IPS DF 6.9 (cell line): ENCODE measurements around the gene CCDC201.

Experiments used
- DNase-seq: peaks from one replicate; pipeline ENCODE4 v3.0.0-alpha.2; 2013; ENCODE audit warnings: low read depth, low spot score
- H3K27ac ChIP-seq: one replicate; pipeline ENCODE4 v1.5.1; 2013; ENCODE audit warnings: low read length, control low read depth
- H3K27me3 ChIP-seq: 2 replicates; pipeline ENCODE4 v1.6.1; 2013; ENCODE audit warnings: mild to moderate bottlenecking, low read length; ENCODE audit not compliant: control insufficient read depth, insufficient read depth
- H3K36me3 ChIP-seq: 2 replicates; pipeline ENCODE4 v1.6.1; 2013; ENCODE audit warnings: low read length; ENCODE audit not compliant: control insufficient read depth, insufficient read depth
- H3K4me1 ChIP-seq: 2 replicates; pipeline ENCODE4 v1.6.1; 2013; ENCODE audit warnings: low read length; ENCODE audit not compliant: control insufficient read depth, insufficient read depth
- H3K4me3 ChIP-seq: 2 replicates; pipeline ENCODE4 v1.5.1; 2013; ENCODE audit warnings: mild to moderate bottlenecking, low read length
- H3K9me3 ChIP-seq: 2 replicates; pipeline ENCODE4 v1.6.1; 2013; ENCODE audit warnings: low read length, inconsistent platforms; ENCODE audit not compliant: control insufficient read depth, insufficient read depth
- WGBS: extraction: QIAGEN DNeasy Blood & Tissue Kit; methylation state at CpG from one replicate; pipeline ENCODE4 v1.1.7; 2013; ENCODE audit warnings: mixed read lengths, missing lambda C conversion rate; ENCODE audit not compliant: insufficient read length, insufficient coverage; 5-methylcytosine and 5-hydroxymethylcytosine counted together

The CCDC201 gene

GRCh38 chr7:45873035-45873354 lies at the start of gene CCDC201:
CCDC201 (minus strand) TSS chr7:45873082; CDS start chr7:45873007, 75 bp downstream.
- no CpG with 5 or more reads among the region's 7 CpGs for WGBS
- Histone ChIP-seq H3K27ac (no peak within 1 kb of the TSS), H3K9me3 (no peaks in the 10 kb centered on the region), H3K36me3 (no peaks in the 10 kb centered on the region), H3K27me3 (no peaks in the 10 kb centered on the region), H3K4me3 (no peak within 1 kb of the TSS), H3K4me1 (no peaks in the 10 kb centered on the region)
- DNase-seq = no peak

- no CpG with 5 or more reads among the region's 36 CpGs for WGBS
- Histone ChIP-seq H3K27ac (no peak overlapping the region), H3K36me3 (no peaks in the 10 kb centered on the region), H3K9me3 (no peaks in the 10 kb centered on the region), H3K4me1 (peaks cover 4% of the 10 kb centered on the region; the same call in 1 of the 2 replicates), H3K4me3 (peak overlapping the region; percentile 65; the same call in 1 of the 2 replicates), H3K27me3 (peaks cover 27% of the 10 kb centered on the region)
- peak; percentile 66 for DNase-seq
These were observed 49.0 kb upstream of the CCDC201 start for GRCh38 chr7:45921699-45922519.

- Histone ChIP-seq H3K36me3 (no peaks in the 10 kb centered on the region), H3K9me3 (no peaks in the 10 kb centered on the region), H3K27ac (no peak overlapping the region), H3K4me3 (peak overlapping the region; percentile 65; the same call in 1 of the 2 replicates), H3K27me3 (peaks cover 27% of the 10 kb centered on the region), H3K4me1 (peaks cover 4% of the 10 kb centered on the region; the same call in 1 of the 2 replicates)
- DNase-seq = no peak
- no CpG with 5 or more reads among the region's 31 CpGs for WGBS
These were observed 48.5 kb upstream of the CCDC201 start for GRCh38 chr7:45921381-45921698.

GRCh38 chr7:45920502-45921380 lies 47.9 kb upstream of the CCDC201 start, which contains the start of gene IGFBP3:
IGFBP3 (minus strand) TSS chr7:45921272; CDS start chr7:45921140, 132 bp downstream.
- H3K4me1 ChIP-seq = peaks cover 4% of the 10 kb centered on the region; the same call in 1 of the 2 replicates
- DNase-seq = no peak
- H3K36me3 ChIP-seq = no peaks in the 10 kb centered on the region
- H3K27me3 ChIP-seq = peaks cover 27% of the 10 kb centered on the region
- no peaks in the 10 kb centered on the region for H3K9me3 ChIP-seq
- H3K27ac ChIP-seq = no peak within 1 kb of the TSS
- peak within 1 kb of the TSS; percentile 65 for H3K4me3 ChIP-seq
- no CpG with 5 or more reads among the region's 111 CpGs for WGBS

GRCh38 chr7:45919993-45920459 lies 47.1 kb upstream of the CCDC201 start:
- no CpG with 5 or more reads among the region's 19 CpGs for WGBS
- DNase-seq = no peak
- Histone ChIP-seq H3K9me3 (no peaks in the 10 kb centered on the region), H3K4me1 (peaks cover 4% of the 10 kb centered on the region; the same call in 1 of the 2 replicates), H3K36me3 (no peaks in the 10 kb centered on the region), H3K4me3 (peak overlapping the region; percentile 65; the same call in 1 of the 2 replicates), H3K27ac (no peak overlapping the region), H3K27me3 (peaks cover 27% of the 10 kb centered on the region)

GRCh38 chr7:45919231-45919784 lies 46.4 kb upstream of the CCDC201 start:
- Histone ChIP-seq H3K9me3 (no peaks in the 10 kb centered on the region), H3K27me3 (peaks cover 27% of the 10 kb centered on the region), H3K4me3 (no peak overlapping the region), H3K4me1 (peaks cover 4% of the 10 kb centered on the region; the same call in 1 of the 2 replicates), H3K36me3 (no peaks in the 10 kb centered on the region), H3K27ac (no peak overlapping the region)
- no CpG with 5 or more reads among the region's 9 CpGs for WGBS
- DNase-seq = no peak

- no peak overlapping the region for H3K4me3 ChIP-seq
- H3K27ac ChIP-seq = no peak overlapping the region
- H3K27me3 ChIP-seq = peaks cover 27% of the 10 kb centered on the region
- H3K4me1 ChIP-seq = peaks cover 1% of the 10 kb centered on the region; the same call in 1 of the 2 replicates
- no peak for DNase-seq
- no peaks in the 10 kb centered on the region for H3K9me3 ChIP-seq
- no peaks in the 10 kb centered on the region for H3K36me3 ChIP-seq
- no CpG with 5 or more reads among the region's 2 CpGs for WGBS
These were observed 45.7 kb upstream of the CCDC201 start for GRCh38 chr7:45918556-45918955.

- peaks cover 27% of the 10 kb centered on the region for H3K27me3 ChIP-seq
- DNase-seq = no peak
- H3K4me3 ChIP-seq = no peak overlapping the region
- H3K4me1 ChIP-seq = peaks cover 1% of the 10 kb centered on the region; the same call in 1 of the 2 replicates
- H3K9me3 ChIP-seq = no peaks in the 10 kb centered on the region
- WGBS = no CpG with 5 or more reads among the region's 15 CpGs
- H3K27ac ChIP-seq = no peak overlapping the region
- no peaks in the 10 kb centered on the region for H3K36me3 ChIP-seq
These were observed 44.8 kb upstream of the CCDC201 start for GRCh38 chr7:45917658-45918057.

GRCh38 chr7:45917064-45917463 lies 44.2 kb upstream of the CCDC201 start:
- Histone ChIP-seq H3K9me3 (no peaks in the 10 kb centered on the region), H3K4me1 (peaks cover 1% of the 10 kb centered on the region; the same call in 1 of the 2 replicates), H3K4me3 (no peak overlapping the region), H3K27ac (no peak overlapping the region), H3K36me3 (no peaks in the 10 kb centered on the region), H3K27me3 (peaks cover 27% of the 10 kb centered on the region)
- WGBS = no CpG with 5 or more reads among the region's 14 CpGs
- DNase-seq = no peak

GRCh38 chr7:45915606-45916005 lies 42.7 kb upstream of the CCDC201 start:
- peaks cover 22% of the 10 kb centered on the region for H3K27me3 ChIP-seq

More at GRCh38 chr7:45915606-45916005, 42.7 kb upstream of the CCDC201 start:
- H3K4me3 ChIP-seq = no peak overlapping the region
- no peak overlapping the region for H3K27ac ChIP-seq
- no peak for DNase-seq
- no CpG with 5 or more reads among the region's 3 CpGs for WGBS
- H3K36me3 ChIP-seq = no peaks in the 10 kb centered on the region
- H3K4me1 ChIP-seq = no peaks in the 10 kb centered on the region; the same call in 1 of the 2 replicates
- no peaks in the 10 kb centered on the region for H3K9me3 ChIP-seq
